ENCODE data around the gene IGFN1.

GRCh38 chr1:201262963-201263608, 72.5 kb downstream of the IGFN1 start:
- TF ChIP-seq POLR2A (IDR thresholded peaks at IDR 0.05) = no peak
- no peak for TF ChIP-seq CTCF (IDR thresholded peaks at IDR 0.05)
- TF ChIP-seq EP300 (IDR thresholded peaks at IDR 0.05; ENCODE audit: low read depth) = no peak

Measured in transverse colon (tissue), 3 donors.